Activated naive CD4-positive, alpha-beta T cell treated with anti-CD3 and anti-CD28 coated beads, Interleukin-2, amount 10 ng/mL, durations not matched to agents 7 days and 5 days (primary cell): Measurements from ENCODE around the gene DIMT1.

Experiments
- CTCF ChIA-PET: fragments of 350-600 bp; sonication (Branson Sonifier 250); formaldehyde crosslinking; loops from one replicate; lab custom pipeline; 2021; ENCODE audit warnings: antibody characterized with exemption; lab: Charles Lee
- DNase-seq: peaks from one replicate; pipeline ENCODE4 v3.0.0-alpha.2; 2020
- H3K27ac Mint-ChIP-seq: one replicate; pipeline ENCODE4 v1.8.0; 2021; ENCODE audit warnings: mild to moderate bottlenecking, moderate library complexity, mixed read lengths
- H3K27me3 Mint-ChIP-seq: one replicate; pipeline ENCODE4 v1.8.0; 2021; ENCODE audit warnings: mild to moderate bottlenecking, mixed read lengths
- H3K36me3 Mint-ChIP-seq: one replicate; pipeline ENCODE4 v1.8.0; 2021; ENCODE audit warnings: mixed read lengths
- H3K4me1 Mint-ChIP-seq: one replicate; pipeline ENCODE4 v1.8.0; 2021; ENCODE audit warnings: mixed read lengths
- H3K4me3 Mint-ChIP-seq: one replicate; pipeline ENCODE4 v1.8.0; 2021; ENCODE audit warnings: mild to moderate bottlenecking, moderate library complexity, mixed read lengths
- H3K9me3 Mint-ChIP-seq: one replicate; pipeline ENCODE4 v1.8.0; 2021; ENCODE audit warnings: mixed read lengths

Gene DIMT1

DNA sequence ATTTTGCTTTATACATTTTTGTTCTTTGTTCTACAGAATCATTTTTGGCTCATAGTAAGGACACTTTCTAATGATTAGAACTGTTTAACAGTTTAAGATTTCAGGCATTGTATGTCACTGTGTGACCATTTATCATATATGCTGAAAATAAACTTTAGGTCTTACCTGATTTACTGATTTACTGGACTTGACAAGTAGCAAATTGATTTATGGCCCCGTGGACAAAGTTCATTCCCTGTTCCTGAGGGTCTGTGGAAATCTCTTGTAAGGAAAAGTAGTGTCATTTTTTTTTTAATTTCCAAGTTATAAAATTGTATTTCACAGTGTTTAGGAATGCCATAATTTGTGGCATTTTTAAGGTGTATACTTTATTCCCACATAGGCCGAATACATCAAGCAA lies 57.0 kb downstream of the DIMT1 start:
- no peak overlapping the region for H3K27ac Mint-ChIP-seq
- no peaks in the 10 kb centered on the region for H3K27me3 Mint-ChIP-seq
- DNase-seq, result no peak
- no peaks in the 10 kb centered on the region for H3K9me3 Mint-ChIP-seq
- CTCF ChIA-PET, result interaction anchor here (0.7 kb wide), 1 partner anchor 32 kb away, joined by 3 read pairs; no protein-coding TSS in a partner anchor
- peaks cover 30% of the 10 kb centered on the region for H3K36me3 Mint-ChIP-seq
- H3K4me3 Mint-ChIP-seq, result no peak overlapping the region
- H3K4me1 Mint-ChIP-seq, result peaks cover 27% of the 10 kb centered on the region

DNA sequence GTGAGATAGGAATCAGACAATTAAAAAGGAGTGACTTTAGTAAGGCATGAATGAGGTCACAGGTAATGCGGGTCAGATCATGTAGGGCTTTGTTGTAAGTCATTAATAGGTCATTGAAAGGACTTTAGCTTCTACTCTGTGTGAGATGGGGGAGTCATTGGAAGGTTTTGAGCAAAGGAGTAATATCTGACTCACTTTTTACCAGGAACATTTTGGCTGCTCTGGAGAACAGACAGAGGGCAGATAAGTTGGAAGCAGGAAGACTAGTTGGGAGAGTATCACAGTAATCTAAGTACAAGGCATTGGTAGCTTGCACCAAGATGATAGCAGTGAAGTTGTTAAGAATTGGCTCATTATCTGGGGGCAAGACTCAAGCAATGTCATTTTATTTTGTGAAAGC lies 60.3 kb downstream of the DIMT1 start:
- Mint-ChIP-seq H3K9me3 (no peaks in the 10 kb centered on the region), H3K4me3 (no peak overlapping the region), H3K27ac (no peak overlapping the region), H3K36me3 (peaks cover 31% of the 10 kb centered on the region), H3K4me1 (peaks cover 45% of the 10 kb centered on the region), H3K27me3 (no peaks in the 10 kb centered on the region)
- CTCF ChIA-PET, result no interaction called here
- no peak for DNase-seq

DNA sequence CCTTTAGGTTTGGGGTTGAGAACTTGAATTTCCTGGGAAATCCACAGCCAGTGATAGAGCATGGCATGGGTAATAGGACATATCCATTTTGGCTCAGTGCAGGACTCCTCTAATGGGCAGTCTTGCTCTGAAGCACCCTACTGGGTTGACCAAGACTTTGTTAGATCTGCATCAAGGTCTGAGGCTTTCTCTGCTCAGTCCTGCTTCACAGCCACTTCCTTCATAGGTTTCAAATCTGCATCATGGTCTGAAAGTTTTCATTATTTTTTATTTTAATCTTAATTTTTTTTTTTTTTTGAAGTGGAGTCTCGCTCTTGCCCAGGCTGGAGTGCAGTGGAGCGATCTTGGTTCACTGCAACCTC lies 61.2 kb downstream of the DIMT1 start:
- H3K27ac Mint-ChIP-seq, result peak overlapping the region; percentile 84
- H3K9me3 Mint-ChIP-seq, result no peaks in the 10 kb centered on the region
- H3K36me3 Mint-ChIP-seq, result peaks cover 31% of the 10 kb centered on the region
- no peak for DNase-seq
- H3K4me1 Mint-ChIP-seq, result peaks cover 45% of the 10 kb centered on the region
- no peaks in the 10 kb centered on the region for H3K27me3 Mint-ChIP-seq
- CTCF ChIA-PET, result interaction anchor here (0.6 to 1.2 kb wide), 2 partner anchors 11 to 118 kb away, joined by 3 read pairs; no protein-coding TSS in a partner anchor
- no peak overlapping the region for H3K4me3 Mint-ChIP-seq

DNA sequence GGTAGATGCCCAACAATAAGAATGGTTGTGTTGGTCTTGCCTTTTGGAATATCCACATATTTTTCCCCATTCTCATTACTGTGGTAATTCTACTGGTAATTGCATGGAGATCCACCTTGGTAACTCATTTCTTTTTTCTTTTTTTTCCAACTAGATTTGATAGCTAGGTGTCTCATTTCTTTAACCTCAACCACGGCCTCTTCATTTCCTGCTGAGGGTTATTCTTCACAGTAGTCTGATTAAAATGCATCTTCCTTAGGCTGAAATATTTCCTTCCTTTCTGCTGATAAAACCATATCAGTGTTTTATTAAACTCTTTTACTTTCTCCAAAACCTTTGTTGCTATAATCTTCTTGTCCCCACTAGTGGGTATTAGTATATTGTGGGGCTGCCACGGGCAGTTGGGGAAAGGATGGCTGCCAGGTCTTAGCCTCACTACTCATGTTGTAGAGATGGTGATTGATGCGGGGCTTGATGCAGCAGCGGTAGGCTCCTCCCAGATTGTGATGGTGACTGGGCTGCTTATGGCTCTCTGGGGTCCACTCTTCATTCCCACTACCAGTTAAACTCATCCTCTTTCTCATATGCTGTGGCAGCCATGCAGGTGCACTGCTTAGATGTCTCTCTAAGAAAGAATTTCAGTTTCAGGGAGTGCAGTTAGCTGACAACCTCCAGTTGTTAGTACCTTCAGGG lies 61.8 kb downstream of the DIMT1 start:
- H3K36me3 Mint-ChIP-seq, result peaks cover 30% of the 10 kb centered on the region
- no peak for DNase-seq
- peak overlapping the region; percentile 84 for H3K27ac Mint-ChIP-seq
- CTCF ChIA-PET, result interaction anchor here (0.6 to 1.2 kb wide), 4 partner anchors 8 to 117 kb away, joined by 3 read pairs; no protein-coding TSS in a partner anchor
- H3K4me1 Mint-ChIP-seq, result peaks cover 43% of the 10 kb centered on the region
- H3K27me3 Mint-ChIP-seq, result no peaks in the 10 kb centered on the region
- H3K4me3 Mint-ChIP-seq, result no peak overlapping the region
- H3K9me3 Mint-ChIP-seq, result no peaks in the 10 kb centered on the region

DNA sequence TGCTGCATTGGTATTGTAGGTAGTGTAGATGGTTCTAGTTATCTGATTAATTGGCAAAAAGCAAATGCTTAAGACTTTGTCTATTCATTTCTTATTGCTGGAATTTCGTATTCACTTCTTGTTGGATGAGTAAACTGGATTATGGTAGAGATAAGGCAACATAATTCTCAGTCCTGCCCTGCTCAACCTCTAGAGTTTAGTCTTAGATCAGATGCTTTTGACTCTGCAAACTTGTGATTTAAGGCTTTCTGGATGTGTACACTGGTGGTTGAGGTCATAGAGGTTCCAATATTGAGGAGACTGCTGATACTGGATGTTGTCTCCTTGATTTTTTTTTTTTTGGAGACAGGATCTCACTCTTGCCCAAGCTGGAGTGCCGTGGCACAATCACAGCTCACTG lies 62.7 kb downstream of the DIMT1 start:
- Mint-ChIP-seq H3K27ac (no peak overlapping the region), H3K9me3 (no peaks in the 10 kb centered on the region), H3K4me1 (peaks cover 43% of the 10 kb centered on the region), H3K36me3 (peaks cover 28% of the 10 kb centered on the region), H3K27me3 (no peaks in the 10 kb centered on the region), H3K4me3 (no peak overlapping the region)
- DNase-seq, result no peak
- CTCF ChIA-PET, result interaction anchor here (1.2 kb wide), 2 partner anchors 17 to 116 kb away, joined by 3 read pairs; no protein-coding TSS in a partner anchor

DNA sequence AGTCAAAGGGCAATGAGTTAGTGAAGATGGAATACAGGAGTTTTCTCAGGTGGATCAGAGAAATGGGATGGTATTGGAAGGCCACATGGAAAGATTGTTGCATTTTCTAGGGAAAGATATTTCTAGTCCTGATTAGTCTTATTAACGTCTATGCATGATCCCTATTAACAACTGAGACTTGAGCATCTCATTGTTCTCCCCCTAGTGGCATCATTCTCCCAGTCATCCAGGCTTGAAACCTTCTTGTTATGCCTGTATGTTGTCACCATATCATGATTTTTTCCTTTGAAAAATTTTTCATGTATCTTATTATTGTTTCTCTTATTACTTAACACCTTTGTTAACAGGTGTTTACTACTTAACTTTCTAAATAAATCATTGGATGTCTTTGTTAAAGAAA lies 63.3 kb downstream of the DIMT1 start:
- Mint-ChIP-seq H3K4me1 (peaks cover 45% of the 10 kb centered on the region), H3K9me3 (no peaks in the 10 kb centered on the region), H3K4me3 (no peak overlapping the region), H3K36me3 (peaks cover 30% of the 10 kb centered on the region), H3K27me3 (no peaks in the 10 kb centered on the region), H3K27ac (no peak overlapping the region)
- no peak for DNase-seq
- CTCF ChIA-PET, result interaction anchor here (1.2 kb wide), 3 partner anchors 17 to 115 kb away, joined by 3 to 4 read pairs (median 3); no protein-coding TSS in a partner anchor
